Smooth muscle cell (in vitro differentiated cells): ENCODE results near the gene SLC25A11. TPM values are rescaled to one million over a fixed set of nuclear protein-coding genes. Genes with fewer than 3 reads are reported as not detected.

ENCODE experiments used
- DNase-seq: peaks from one replicate; lab custom pipeline; 2025; ENCODE audit not compliant: unreplicated experiment; lab: John Stamatoyannopoulos, UW
- H2AFZ ChIP-seq: fragments of 200-600 bp; sonication (generic); 2 replicates; pipeline ENCODE4 v1.6.0; 2016; ENCODE audit warnings: antibody characterized with exemption, low read depth, mild to moderate bottlenecking
- H3F3A ChIP-seq: fragments of 200-600 bp; sonication (generic); 2 replicates; pipeline ENCODE4 v1.6.0; 2017; ENCODE audit warnings: antibody characterized with exemption, low read depth
- H3K27ac ChIP-seq: fragments of 200-600 bp; sonication (generic); 2 replicates; pipeline ENCODE4 v1.5.1; 2016; ENCODE audit warnings: low read depth, mild to moderate bottlenecking
- H3K27me3 ChIP-seq: fragments of 200-600 bp; sonication (generic); 2 replicates; pipeline ENCODE4 v1.6.1; 2016; ENCODE audit warnings: low read depth, mild to moderate bottlenecking
- H3K36me3 ChIP-seq: fragments of 200-600 bp; sonication (generic); 2 replicates; pipeline ENCODE4 v1.5.1; 2016; ENCODE audit warnings: low read depth
- H3K4me1 ChIP-seq: fragments of 200-600 bp; sonication (generic); 2 replicates; pipeline ENCODE4 v1.5.1; 2016; ENCODE audit warnings: low read depth
- H3K4me2 ChIP-seq: fragments of 200-600 bp; sonication (generic); 2 replicates; pipeline ENCODE4 v1.6.0; 2016; ENCODE audit warnings: mild to moderate bottlenecking
- H3K4me3 ChIP-seq: fragments of 200-600 bp; sonication (generic); 2 replicates; pipeline ENCODE4 v1.5.1; 2016; ENCODE audit warnings: mild to moderate bottlenecking
- H3K79me2 ChIP-seq: fragments of 200-600 bp; sonication (generic); 2 replicates; pipeline ENCODE4 v1.6.0; 2016; ENCODE audit warnings: low read depth, mild to moderate bottlenecking
- H3K9ac ChIP-seq: fragments of 200-600 bp; sonication (generic); 2 replicates; pipeline ENCODE4 v1.6.0; 2016; ENCODE audit warnings: low read depth
- H3K9me3 ChIP-seq: fragments of 200-600 bp; sonication (generic); replicated peaks from 2 replicates; pipeline ENCODE4 v1.5.1; 2016; ENCODE audit warnings: low read depth
- H4K20me1 ChIP-seq: fragments of 200-600 bp; sonication (generic); 2 replicates; pipeline ENCODE4 v1.6.0; 2016; ENCODE audit warnings: low read depth
- CTCF ChIP-seq: fragments of 200-600 bp; sonication (generic); IDR thresholded peaks from 2 replicates; pipeline ENCODE4 v1.5.1; 2017; ENCODE audit warnings: borderline replicate concordance, mild to moderate bottlenecking, antibody characterized with exemption; ENCODE audit not compliant: insufficient read depth, poor library complexity, severe bottlenecking
- WGBS: methylation state at CpG from one replicate; pipeline ENCODE4 v1.1.7; 2016; ENCODE audit warnings: low lambda C conversion rate; 5-methylcytosine and 5-hydroxymethylcytosine counted together
- microRNA-seq: library from miRNA; unstranded; fragments of <30 nt; microRNA quantifications from one replicate; pipeline ENCODE4, GENCODE V29; 2016; ENCODE audit warnings: borderline number of aligned reads
- polyA plus RNA-seq: library from polyadenylated mRNA; unstranded; fragments of >200 nt; fragmentation: Nextera tagmentation; extraction: Ambion mirVana; gene quantifications from 2 replicates; pipeline ENCODE4 v1.2.1, GENCODE V29; 2016
- small RNA-seq: library from RNA; depleted of rRNA; stranded (forward); fragments of <200 nt; gene quantifications from one replicate; pipeline ENCODE3, GENCODE V24; 2014
- total RNA-seq: library from RNA; depleted of rRNA; stranded (reverse); fragments of >200 nt; gene quantifications from 2 replicates; pipeline ENCODE4 v1.2.3, GENCODE V29; 2014

The SLC25A11 gene
- total and polyA plus RNA-seq, 2 experiments from 2014 or later, result 29.9 to 67.5 TPM

- Histone ChIP-seq H3K9ac (no peak overlapping the region), H3K9me3 (no peaks in the 10 kb centered on the region), H3K4me2 (no peak overlapping the region), H3K4me3 (no peak overlapping the region), H3K27ac (no peak overlapping the region), H3K27me3 (no peaks in the 10 kb centered on the region), H4K20me1 (no peaks in the 10 kb centered on the region), H2AFZ (no peak overlapping the region), H3K4me1 (no peaks in the 10 kb centered on the region), H3K79me2 (no peaks in the 10 kb centered on the region), H3K36me3 (no peaks in the 10 kb centered on the region), H3F3A (no peaks in the 10 kb centered on the region)
- no peak for TF ChIP-seq CTCF
- DNase-seq, result no peak
- WGBS, result 97% methylated on average over 36 of the region's 42 CpGs
Observed at GRCh38 chr17:4891411-4892410, 48.1 kb downstream of the SLC25A11 start.

- no peaks in the 10 kb centered on the region for H3F3A ChIP-seq
- H3K27me3 ChIP-seq, result no peaks in the 10 kb centered on the region
- TF ChIP-seq CTCF, result no peak
- no peaks in the 10 kb centered on the region for H3K4me1 ChIP-seq
- H3K4me3 ChIP-seq, result no peak overlapping the region
- H3K9me3 ChIP-seq, result no peaks in the 10 kb centered on the region
- DNase-seq, result no peak
- no peak overlapping the region for H2AFZ ChIP-seq
- no peaks in the 10 kb centered on the region for H3K79me2 ChIP-seq
- H3K9ac ChIP-seq, result no peak overlapping the region
- H4K20me1 ChIP-seq, result no peaks in the 10 kb centered on the region
- WGBS, result 96% methylated on average over 18 of the region's 18 CpGs
- no peak overlapping the region for H3K4me2 ChIP-seq
- H3K27ac ChIP-seq, result no peak overlapping the region
- H3K36me3 ChIP-seq, result no peaks in the 10 kb centered on the region
Observed at GRCh38 chr17:4887581-4887980, 52.3 kb downstream of the SLC25A11 start.

Small RNAs within 50 kb of the gene (microRNA-seq; reads per million reads assigned to microRNA genes)
- gene MIR6864 (not detected), gene MIR6865 (not detected)

Small RNAs within 50 kb of the gene (small RNA-seq; reads per million reads assigned to genes)
- gene MIR6864 (0.11 reads per million), gene MIR6865 (0.16 reads per million)

Other genes starting within 250 kb of the SLC25A11 start
- 11.6 and 32.0 TPM in 2 replicates for gene PELP1, start 235.9 kb downstream of the SLC25A11 start, total RNA-seq
- gene PELP1, start 235.9 kb downstream of the SLC25A11 start, polyA plus RNA-seq, result 31.1 and 33.6 TPM in 2 replicates
- gene ARRB2, start 229.4 kb downstream of the SLC25A11 start, total RNA-seq, result 1.1 and 4.0 TPM in 2 replicates
- gene ARRB2, start 229.4 kb downstream of the SLC25A11 start, polyA plus RNA-seq, result 6.6 and 7.6 TPM in 2 replicates
- 10.9 and 25.0 TPM in 2 replicates for gene MED11, start 208.6 kb downstream of the SLC25A11 start, total RNA-seq
- gene MED11, start 208.6 kb downstream of the SLC25A11 start, polyA plus RNA-seq, result 20.4 and 34.1 TPM in 2 replicates
- not detected in 2 replicates for gene ZMYND15, start 200.2 kb downstream of the SLC25A11 start, total RNA-seq
- gene ZMYND15, start 200.2 kb downstream of the SLC25A11 start, polyA plus RNA-seq, result 0.54 TPM in 1 of 2 replicates, not detected in the other
- gene CXCL16, start 200.1 kb downstream of the SLC25A11 start, total RNA-seq, result 2.4 and 3.2 TPM in 2 replicates
- gene CXCL16, start 200.1 kb downstream of the SLC25A11 start, polyA plus RNA-seq, result 2.3 and 9.2 TPM in 2 replicates
- gene TM4SF5, start 168.2 kb downstream of the SLC25A11 start, total RNA-seq, result not detected in 2 replicates
- gene TM4SF5, start 168.2 kb downstream of the SLC25A11 start, polyA plus RNA-seq, result not detected in 2 replicates
- gene VMO1, start 153.7 kb downstream of the SLC25A11 start, total RNA-seq, result not detected in 2 replicates
- 0.44 and 0.94 TPM in 2 replicates for gene VMO1, start 153.7 kb downstream of the SLC25A11 start, polyA plus RNA-seq
- gene GLTPD2, start 151.1 kb downstream of the SLC25A11 start, total RNA-seq, result not detected in 2 replicates
- gene GLTPD2, start 151.1 kb downstream of the SLC25A11 start, polyA plus RNA-seq, result 0.82 and 0.89 TPM in 2 replicates
- 139 and 162 TPM in 2 replicates for gene PSMB6, start 143.9 kb downstream of the SLC25A11 start, total RNA-seq
- 434 and 438 TPM in 2 replicates for gene PSMB6, start 143.9 kb downstream of the SLC25A11 start, polyA plus RNA-seq
- 19.9 and 20.3 TPM in 2 replicates for gene PLD2, start 132.9 kb downstream of the SLC25A11 start, total RNA-seq
- gene PLD2, start 132.9 kb downstream of the SLC25A11 start, polyA plus RNA-seq, result 9.9 and 26.4 TPM in 2 replicates
- 25.3 and 26.6 TPM in 2 replicates for gene MINK1, start 106.7 kb downstream of the SLC25A11 start, total RNA-seq
- gene MINK1, start 106.7 kb downstream of the SLC25A11 start, polyA plus RNA-seq, result 26.8 and 40.3 TPM in 2 replicates
- 5.0 and 9.9 TPM in 2 replicates for gene C17orf107, start 40.5 kb downstream of the SLC25A11 start, total RNA-seq
- gene C17orf107, start 40.5 kb downstream of the SLC25A11 start, polyA plus RNA-seq, result 10.7 and 14.1 TPM in 2 replicates
- gene CHRNE, start 36.9 kb downstream of the SLC25A11 start, total RNA-seq, result 1.7 and 4.3 TPM in 2 replicates
- 0.83 and 2.7 TPM in 2 replicates for gene CHRNE, start 36.9 kb downstream of the SLC25A11 start, polyA plus RNA-seq
- gene GP1BA, start 7.8 kb downstream of the SLC25A11 start, total RNA-seq, result not detected in 2 replicates
- 0.07 and 0.41 TPM in 2 replicates for gene GP1BA, start 7.8 kb downstream of the SLC25A11 start, polyA plus RNA-seq
- gene RNF167, start 222 bp upstream of the SLC25A11 start, total RNA-seq, result 23.7 and 39.6 TPM in 2 replicates
- gene RNF167, start 222 bp upstream of the SLC25A11 start, polyA plus RNA-seq, result 59.4 and 61.6 TPM in 2 replicates
- gene PFN1, start 8.5 kb upstream of the SLC25A11 start, total RNA-seq, result 681 and 838 TPM in 2 replicates
- 1,482 and 1,485 TPM in 2 replicates for gene PFN1, start 8.5 kb upstream of the SLC25A11 start, polyA plus RNA-seq
- gene ENO3, start 11.1 kb upstream of the SLC25A11 start, total RNA-seq, result 2.4 and 5.9 TPM in 2 replicates
- gene ENO3, start 11.1 kb upstream of the SLC25A11 start, polyA plus RNA-seq, result 13.1 and 14.5 TPM in 2 replicates
- gene SPAG7, start 27.8 kb upstream of the SLC25A11 start, total RNA-seq, result 59.8 and 70.7 TPM in 2 replicates
- gene SPAG7, start 27.8 kb upstream of the SLC25A11 start, polyA plus RNA-seq, result 187 and 192 TPM in 2 replicates
- 5.1 and 11.8 TPM in 2 replicates for gene CAMTA2, start 47.6 kb upstream of the SLC25A11 start, total RNA-seq
- gene CAMTA2, start 47.6 kb upstream of the SLC25A11 start, polyA plus RNA-seq, result 26.2 and 33.0 TPM in 2 replicates
- 0.36 TPM in 1 of 2 replicates, not detected in the other for gene INCA1, start 57.5 kb upstream of the SLC25A11 start, total RNA-seq
- 1.4 TPM in 2 replicates for gene INCA1, start 57.5 kb upstream of the SLC25A11 start, polyA plus RNA-seq
- 20.9 and 22.3 TPM in 2 replicates for gene KIF1C, start 57.9 kb upstream of the SLC25A11 start, total RNA-seq
- 36.2 and 52.3 TPM in 2 replicates for gene KIF1C, start 57.9 kb upstream of the SLC25A11 start, polyA plus RNA-seq
- gene SLC52A1, start 95.4 kb upstream of the SLC25A11 start, total RNA-seq, result 0.31 and 1.7 TPM in 2 replicates
- gene SLC52A1, start 95.4 kb upstream of the SLC25A11 start, polyA plus RNA-seq, result 0.21 and 0.31 TPM in 2 replicates
- gene ZFP3, start 138.4 kb upstream of the SLC25A11 start, total RNA-seq, result 0.22 and 0.27 TPM in 2 replicates
- 0.13 and 0.56 TPM in 2 replicates for gene ZFP3, start 138.4 kb upstream of the SLC25A11 start, polyA plus RNA-seq
- gene ZNF232, start 171.8 kb upstream of the SLC25A11 start, total RNA-seq, result 11.2 and 12.5 TPM in 2 replicates
- 12.8 and 13.0 TPM in 2 replicates for gene ZNF232, start 171.8 kb upstream of the SLC25A11 start, polyA plus RNA-seq
- gene USP6, start 176.0 kb upstream of the SLC25A11 start, total RNA-seq, result 0.09 TPM in 1 of 2 replicates, not detected in the other
- gene USP6, start 176.0 kb upstream of the SLC25A11 start, polyA plus RNA-seq, result 0.08 and 0.09 TPM in 2 replicates